Superior temporal gyrus (tissue), 1 donor: ENCODE measurements around the gene RFX3.

Experiments used
- DNase-seq: peaks from one replicate; pipeline ENCODE4 v3.0.0-alpha.2; 2016; ENCODE audit errors: extremely low spot score

The RFX3 gene

GRCh38 chr9:3282365-3282764 lies 243.4 kb downstream of the RFX3 start:
- no peak for DNase-seq

DNA sequence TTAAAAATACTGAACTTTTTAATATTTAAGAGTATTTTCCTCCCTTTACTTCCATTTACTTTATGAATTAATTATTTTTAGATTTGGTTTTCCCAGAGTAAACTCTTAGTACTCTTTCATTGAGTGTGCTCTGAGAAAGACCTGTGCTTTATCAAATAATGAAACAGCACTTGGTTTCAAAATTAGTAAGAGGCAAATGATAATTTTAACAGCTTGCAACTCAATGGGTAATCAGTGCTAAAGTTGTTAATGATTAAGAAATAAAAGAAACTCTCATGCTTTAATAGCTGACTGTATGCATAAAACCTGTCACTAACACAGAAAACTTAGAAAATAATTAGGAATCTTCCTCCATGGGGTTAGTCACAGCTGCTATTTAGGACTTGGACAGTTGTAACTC lies 244.4 kb downstream of the RFX3 start:
- DNase-seq = no peak

- no peak for DNase-seq
These were observed 248.6 kb downstream of the RFX3 start for GRCh38 chr9:3277200-3277599.

GRCh38 chr9:3271581-3271980 lies 254.2 kb downstream of the RFX3 start:
- no peak for DNase-seq

- DNase-seq = no peak
These were observed 254.6 kb downstream of the RFX3 start for GRCh38 chr9:3271157-3271556.

GRCh38 chr9:3268223-3268622 lies 257.6 kb downstream of the RFX3 start:
- no peak for DNase-seq

GRCh38 chr9:3263698-3264097 lies 262.1 kb downstream of the RFX3 start:
- DNase-seq = no peak

DNA sequence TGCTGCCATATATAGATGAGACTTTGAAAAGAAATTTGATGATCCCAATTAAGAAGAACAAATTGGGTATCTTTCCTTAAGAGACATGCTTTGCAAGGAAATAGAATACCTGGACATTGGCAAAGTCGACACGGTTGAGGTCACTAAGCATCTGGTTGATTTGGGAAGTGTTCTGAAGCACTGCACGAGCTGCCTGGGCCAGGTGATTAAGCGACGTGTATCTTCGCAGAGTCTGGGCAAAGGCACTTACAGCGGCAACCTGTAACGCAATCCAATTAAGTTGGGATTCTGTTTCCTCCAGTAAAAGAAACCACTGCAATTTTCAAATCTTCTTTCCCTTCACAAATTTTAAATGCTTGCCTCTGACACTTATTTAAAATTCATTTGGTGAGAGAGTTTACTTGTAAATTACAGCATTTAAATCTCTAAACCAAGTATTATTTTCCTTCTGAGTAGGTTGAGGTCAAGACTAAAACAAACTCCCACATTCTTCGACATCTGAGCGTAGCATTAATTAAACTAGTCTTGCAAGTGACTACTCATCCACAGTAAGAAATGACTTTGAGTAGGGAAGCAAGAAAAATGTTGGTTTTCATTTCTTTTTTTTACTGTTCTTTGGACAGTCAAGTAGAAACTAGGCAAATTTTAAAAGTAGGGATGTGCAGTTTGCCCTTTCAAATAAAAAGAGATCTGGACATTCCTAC lies 262.8 kb downstream of the RFX3 start:
- DNase-seq = no peak

GRCh38 chr9:3261484-3261883 lies 264.3 kb downstream of the RFX3 start:
- DNase-seq = no peak

- no peak for DNase-seq
These were observed 269.1 kb downstream of the RFX3 start for GRCh38 chr9:3256571-3257330.

DNA sequence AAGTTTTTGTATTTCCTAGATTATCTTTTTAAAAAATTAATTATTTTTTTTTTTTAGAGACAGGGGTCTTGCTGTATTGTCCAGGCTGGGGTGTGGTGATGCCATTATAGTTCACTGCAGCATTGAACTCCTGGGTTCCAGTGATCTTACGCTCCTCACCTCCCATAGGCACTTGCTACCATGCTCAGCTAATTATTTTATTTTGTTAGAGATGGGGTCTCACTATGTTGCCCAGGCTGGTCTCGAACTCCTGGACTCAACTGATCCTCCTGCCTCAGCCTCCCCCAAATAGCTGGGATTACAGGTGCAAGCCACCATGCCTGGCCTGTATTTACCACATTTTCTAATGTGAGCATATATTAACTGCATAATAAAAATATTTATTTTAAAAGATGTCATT lies 274.5 kb downstream of the RFX3 start:
- DNase-seq = no peak

DNA sequence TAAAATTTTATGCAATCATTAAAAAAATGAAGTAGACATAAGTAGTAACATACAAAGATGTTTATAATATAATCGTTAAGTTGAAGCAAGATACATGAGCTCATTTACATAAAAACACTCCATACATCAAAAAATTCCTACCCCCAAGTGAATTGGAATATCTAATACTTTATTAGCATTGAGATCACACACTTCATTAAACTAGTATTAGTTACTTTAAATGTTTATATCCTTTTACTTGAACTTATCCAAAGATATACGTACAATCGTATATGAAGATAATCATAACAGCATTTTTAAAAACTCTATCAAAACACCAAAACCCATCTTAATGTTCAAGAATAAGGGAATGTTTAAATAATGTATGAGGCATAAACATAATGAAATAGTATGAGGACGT lies 275.1 kb downstream of the RFX3 start:
- no peak for DNase-seq

GRCh38 chr9:3247211-3247610 lies 278.6 kb downstream of the RFX3 start:
- no peak for DNase-seq

GRCh38 chr9:3246241-3246640 lies 279.6 kb downstream of the RFX3 start:
- DNase-seq = no peak

GRCh38 chr9:3244963-3245653 lies 280.7 kb downstream of the RFX3 start:
- DNase-seq = no peak

DNA sequence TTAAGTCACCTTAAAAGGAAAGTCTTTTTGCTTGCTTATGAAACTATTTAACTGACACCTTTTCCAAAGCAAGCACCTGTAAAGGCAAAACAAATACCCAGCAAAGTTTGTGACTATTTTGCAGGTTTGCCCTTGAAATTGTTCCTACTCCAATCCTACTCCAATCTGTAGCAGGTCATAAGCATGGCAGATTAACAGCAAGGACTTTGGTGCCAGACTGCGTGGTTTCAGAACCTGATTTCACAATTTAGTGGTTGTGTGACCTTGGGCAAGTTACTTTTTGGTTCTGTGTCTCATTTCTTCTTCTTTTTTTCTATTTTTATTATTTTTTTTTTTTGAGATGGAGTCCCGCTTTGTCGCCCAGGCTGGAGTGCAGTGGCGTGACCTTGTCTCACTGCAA lies 282.1 kb downstream of the RFX3 start:
- DNase-seq = no peak

GRCh38 chr9:3241290-3241689 lies 284.5 kb downstream of the RFX3 start:
- peak; percentile 29 for DNase-seq

DNA sequence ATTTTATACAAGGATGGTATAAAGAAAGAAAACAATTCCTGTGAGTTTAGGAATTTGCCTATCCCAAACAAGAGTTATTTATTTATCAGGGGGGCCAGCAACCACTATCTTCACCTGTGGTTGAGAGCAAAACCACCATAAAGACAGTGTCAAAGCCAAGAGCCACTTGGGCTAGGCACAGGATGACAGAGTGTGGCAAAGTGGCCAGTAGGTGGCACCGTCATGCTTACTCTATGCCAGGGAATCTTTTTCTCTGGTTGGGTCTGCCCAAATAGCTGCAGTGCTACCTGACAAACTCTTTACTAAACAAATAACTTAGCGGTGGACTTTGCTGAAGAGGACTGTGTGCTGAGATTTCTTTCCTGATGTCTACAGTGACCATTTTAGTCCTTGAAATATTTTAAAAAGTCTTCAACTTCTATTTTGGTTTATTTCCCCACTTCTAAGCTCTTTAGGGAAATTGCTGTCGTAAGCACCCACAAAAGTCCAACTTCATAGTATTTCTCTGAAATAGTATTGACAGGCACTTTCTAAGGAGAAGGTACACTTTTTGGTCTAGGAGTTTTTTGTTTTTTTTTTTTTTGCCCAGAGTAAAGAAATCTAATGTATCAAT lies 285.0 kb downstream of the RFX3 start:
- DNase-seq = peak; percentile 86

DNA sequence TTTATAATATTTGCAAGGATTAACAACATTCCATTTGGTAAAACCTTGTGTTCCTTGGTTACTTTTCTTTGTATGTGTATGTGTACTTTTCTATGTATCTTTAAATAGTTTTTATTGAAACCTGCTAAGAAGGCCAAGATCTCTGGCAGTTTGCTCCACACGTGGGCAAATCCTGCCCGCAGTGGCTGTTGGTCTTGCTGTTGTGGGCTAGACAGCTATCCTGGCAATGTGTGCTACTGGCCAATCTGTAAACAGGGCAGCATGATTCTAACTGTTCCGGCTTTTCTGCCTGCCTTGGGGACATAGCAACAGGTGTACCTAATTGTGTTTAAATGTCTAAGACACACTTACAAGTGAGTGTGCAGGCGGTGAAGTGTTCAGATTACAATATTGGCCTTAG lies 286.6 kb downstream of the RFX3 start:
- no peak for DNase-seq

DNA sequence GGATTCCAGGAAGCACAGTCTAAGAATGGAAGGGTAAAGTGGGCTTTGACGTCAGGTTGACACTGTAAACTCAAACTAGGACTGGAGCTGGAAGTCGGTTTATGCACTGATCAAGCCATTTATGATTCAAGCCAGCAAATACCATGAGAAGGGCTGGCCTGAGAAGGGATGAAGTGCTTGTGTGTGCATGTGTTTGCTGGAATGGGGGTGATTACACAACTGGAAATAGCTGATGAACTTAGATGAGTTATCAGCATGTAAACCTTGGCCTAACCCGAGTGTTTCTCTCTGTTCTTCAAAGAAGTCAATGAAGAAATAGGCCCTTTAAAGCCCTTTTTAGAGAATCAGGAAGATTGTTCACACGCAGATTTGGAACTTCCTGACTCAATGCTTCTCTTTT lies 287.6 kb downstream of the RFX3 start:
- DNase-seq = no peak

DNA sequence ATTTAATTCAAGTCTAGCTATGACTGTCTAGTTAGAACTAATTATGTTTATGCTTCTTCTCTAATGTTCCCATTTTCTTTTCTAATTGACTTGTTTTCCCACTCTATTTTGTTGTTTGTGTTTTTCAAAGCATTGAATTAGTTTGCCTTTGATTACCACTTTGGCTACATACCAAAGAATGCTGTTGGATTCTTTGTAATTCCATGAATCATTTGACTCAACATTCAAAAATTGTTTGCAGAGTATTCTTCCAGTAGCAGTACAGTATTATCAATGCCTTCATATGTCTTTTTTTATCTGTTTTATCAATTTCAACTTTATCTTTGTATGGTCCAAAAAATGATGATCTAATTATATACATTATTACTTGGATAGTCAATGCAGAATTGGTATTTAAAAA lies 288.7 kb downstream of the RFX3 start:
- no peak for DNase-seq

GRCh38 chr9:3235497-3235896 lies 290.3 kb downstream of the RFX3 start:
- no peak for DNase-seq
